Progenitor cell of endocrine pancreas (in vitro differentiated cells): Measurements from ENCODE around the gene KANK3. TPM values are rescaled to one million over a fixed set of nuclear protein-coding genes. Genes with fewer than 3 reads are reported as not detected.
A peak's percentile ranks its signal among the peaks of the same experiment; 100 is the strongest.
"Not testable (repeated sequence)": the region's sequence is repeated elsewhere in the genome, so short reads cannot be mapped to it uniquely, and the experiment has no call there.

Experiments used
- DNase-seq: peaks from one replicate; pipeline ENCODE4 v3.0.0; 2021; ENCODE audit warnings: low spot score; ENCODE audit not compliant: unreplicated experiment
- H3K27ac Mint-ChIP-seq: 2 replicates; pipeline ENCODE4 v1.8.0; 2021; ENCODE audit warnings: mild to moderate bottlenecking, moderate library complexity, mixed read lengths
- H3K27me3 Mint-ChIP-seq: 2 replicates; pipeline ENCODE4 v1.8.0; 2021; ENCODE audit warnings: mixed read lengths
- H3K36me3 Mint-ChIP-seq: 2 replicates; pipeline ENCODE4 v1.8.0; 2022; ENCODE audit warnings: mixed read lengths; ENCODE audit not compliant: insufficient read depth
- H3K4me1 Mint-ChIP-seq: 2 replicates; pipeline ENCODE4 v1.8.0; 2021; ENCODE audit warnings: low read depth, mixed read lengths
- H3K4me3 Mint-ChIP-seq: 2 replicates; pipeline ENCODE4 v1.8.0; 2021; ENCODE audit warnings: low read depth, mild to moderate bottlenecking, moderate library complexity, mixed read lengths
- H3K9me3 Mint-ChIP-seq: 2 replicates; pipeline ENCODE4 v1.8.0; 2021; ENCODE audit warnings: low read depth, mixed read lengths
- CTCF ChIP-seq: fragments of 200-600 bp; sonication (generic); IDR thresholded peaks from one replicate; pipeline ENCODE4 v1.5.0; 2021; ENCODE audit warnings: antibody characterized with exemption, mild to moderate bottlenecking; ENCODE audit not compliant: unreplicated experiment
- total RNA-seq: library from RNA; stranded (reverse); gene quantifications from 2 replicates; pipeline ENCODE4 v1.2.1, GENCODE V29; 2021

The KANK3 gene
- total RNA-seq, 1 donor from 2014 or later, result 0.36 TPM

DNA sequence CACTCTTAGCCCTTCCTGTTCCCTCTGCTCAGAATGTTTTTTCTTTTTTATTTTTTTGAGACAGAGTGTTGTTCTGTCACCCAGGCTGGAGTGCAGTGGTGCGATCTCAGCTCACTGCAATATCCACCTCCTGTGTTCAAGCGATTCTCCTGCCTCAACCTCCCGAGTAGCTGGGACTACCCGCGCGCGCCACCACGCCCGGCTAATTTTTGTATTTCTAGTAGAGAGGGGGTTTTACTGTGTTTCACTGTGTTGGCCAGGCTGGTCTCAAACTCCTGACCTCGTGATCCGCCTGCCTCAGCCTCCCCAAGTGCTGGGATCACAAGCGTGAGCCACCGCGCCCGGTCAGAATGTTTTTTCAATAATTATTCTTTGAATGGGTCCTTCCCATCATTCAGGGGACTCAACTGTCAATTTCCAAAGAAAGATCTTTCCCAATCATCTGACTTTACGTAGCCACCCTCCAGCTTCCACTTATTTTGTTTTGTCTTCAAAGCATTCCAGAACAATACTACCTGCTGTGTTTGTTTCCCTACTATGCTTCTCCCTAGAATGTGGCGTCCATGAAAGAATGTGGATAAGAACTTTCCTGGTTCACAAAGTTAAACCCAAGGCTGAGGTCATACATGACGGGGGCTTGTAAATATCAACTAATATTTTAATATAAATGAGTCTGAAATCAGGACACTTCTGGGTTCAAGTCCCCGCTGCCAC is 23.1 kb downstream of the KANK3 start:
- Mint-ChIP-seq H3K4me1 (peaks cover 17% of the 10 kb centered on the region), H3K9me3 (no peaks in the 10 kb centered on the region), H3K4me3 (peak overlapping the region; percentile 99), H3K27me3 (no peaks in the 10 kb centered on the region), H3K36me3 (peaks cover 6% of the 10 kb centered on the region), H3K27ac (peak overlapping the region; percentile 98)
- no peak for DNase-seq
- no peak for TF ChIP-seq CTCF

GRCh38 chr19:8318835-8319234 is 24.2 kb downstream of the KANK3 start:
- not testable (repeated sequence) for H3K36me3 Mint-ChIP-seq, DNase-seq
- H3K4me3 Mint-ChIP-seq, result peak overlapping the region; percentile 31

DNA sequence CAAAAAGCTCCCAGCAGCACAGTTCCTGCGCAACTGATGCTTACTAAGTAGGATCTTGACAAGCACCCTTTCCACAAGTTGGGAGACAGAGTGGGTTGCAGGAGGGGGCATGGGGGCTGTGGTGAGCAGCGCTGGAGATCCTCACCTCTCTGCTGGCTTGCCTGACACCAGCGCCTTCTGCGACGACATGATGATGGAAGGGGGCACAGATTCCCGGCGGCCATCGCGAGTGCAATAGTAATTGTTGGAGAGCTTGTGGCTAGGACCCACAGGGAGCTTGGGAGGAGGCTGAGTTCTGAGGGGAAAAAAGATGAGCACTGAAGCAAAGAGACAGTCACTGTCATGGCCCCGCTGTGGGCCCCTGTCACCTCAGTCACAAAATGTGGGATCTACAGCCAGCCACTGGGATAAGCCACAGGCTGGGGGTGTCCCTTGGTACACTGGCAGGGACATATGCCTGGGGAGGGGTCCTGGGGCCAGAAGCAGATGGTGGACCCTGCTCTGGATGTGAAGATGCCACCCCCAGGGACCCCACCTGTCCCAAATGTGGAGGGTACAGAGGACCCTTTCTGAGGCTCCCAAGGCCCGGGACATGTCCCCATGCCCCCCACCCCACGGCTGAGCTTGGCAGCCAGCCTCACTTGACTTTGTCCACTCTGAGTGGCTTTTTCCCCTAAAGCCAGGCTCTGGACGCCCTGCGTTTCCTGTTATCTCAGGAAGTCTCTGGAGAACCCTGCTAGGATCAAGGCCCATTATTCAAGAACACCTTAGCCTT is 26.5 kb downstream of the KANK3 start:
- Mint-ChIP-seq H3K27ac (no peak overlapping the region), H3K9me3 (no peaks in the 10 kb centered on the region), H3K36me3 (peaks cover 3% of the 10 kb centered on the region), H3K4me3 (no peak overlapping the region), H3K4me1 (peaks cover 8% of the 10 kb centered on the region), H3K27me3 (no peaks in the 10 kb centered on the region)
- no peak for TF ChIP-seq CTCF
- DNase-seq, result no peak

More at GRCh38 chr19:8318835-8319234, 24.2 kb downstream of the KANK3 start:
- H3K4me1 Mint-ChIP-seq, result peaks cover 17% of the 10 kb centered on the region
- H3K27ac Mint-ChIP-seq, H3K27me3 Mint-ChIP-seq, H3K9me3 Mint-ChIP-seq: not testable (repeated sequence)

DNA sequence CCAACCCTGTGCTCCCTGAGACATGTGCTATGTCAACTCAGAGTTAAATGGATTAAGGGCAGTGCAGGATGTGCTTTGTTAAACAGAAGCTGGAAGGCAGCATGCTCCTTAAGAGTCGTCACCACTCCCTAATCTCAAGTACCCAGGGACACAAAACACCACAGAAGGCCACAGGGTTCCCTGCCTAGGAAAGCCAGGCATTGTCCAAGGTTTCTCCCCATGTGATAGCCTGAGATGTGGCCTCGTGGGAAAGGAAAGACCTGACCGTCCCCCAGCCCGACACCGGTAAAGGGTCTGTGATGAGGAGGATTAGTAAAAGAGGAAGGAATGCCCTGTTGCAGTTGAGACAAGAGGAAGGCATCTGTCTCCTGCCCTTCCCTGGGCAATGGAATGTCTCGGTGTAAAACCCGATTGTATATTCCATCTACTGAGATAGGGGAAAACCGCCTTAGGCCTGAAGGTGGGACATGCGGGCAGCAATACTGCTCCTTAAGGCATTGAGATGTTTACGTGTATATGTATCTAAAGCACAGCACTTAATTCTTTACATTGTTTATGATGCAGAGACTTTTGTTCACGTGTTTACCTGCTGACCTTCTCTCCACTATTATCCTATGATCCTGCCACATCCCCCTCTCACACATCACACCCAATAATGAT is 28.0 kb downstream of the KANK3 start:
- H3K27ac Mint-ChIP-seq, H3K36me3 Mint-ChIP-seq, H3K4me3 Mint-ChIP-seq, H3K9me3 Mint-ChIP-seq, H3K27me3 Mint-ChIP-seq, H3K4me1 Mint-ChIP-seq, DNase-seq: not testable (repeated sequence)

DNA sequence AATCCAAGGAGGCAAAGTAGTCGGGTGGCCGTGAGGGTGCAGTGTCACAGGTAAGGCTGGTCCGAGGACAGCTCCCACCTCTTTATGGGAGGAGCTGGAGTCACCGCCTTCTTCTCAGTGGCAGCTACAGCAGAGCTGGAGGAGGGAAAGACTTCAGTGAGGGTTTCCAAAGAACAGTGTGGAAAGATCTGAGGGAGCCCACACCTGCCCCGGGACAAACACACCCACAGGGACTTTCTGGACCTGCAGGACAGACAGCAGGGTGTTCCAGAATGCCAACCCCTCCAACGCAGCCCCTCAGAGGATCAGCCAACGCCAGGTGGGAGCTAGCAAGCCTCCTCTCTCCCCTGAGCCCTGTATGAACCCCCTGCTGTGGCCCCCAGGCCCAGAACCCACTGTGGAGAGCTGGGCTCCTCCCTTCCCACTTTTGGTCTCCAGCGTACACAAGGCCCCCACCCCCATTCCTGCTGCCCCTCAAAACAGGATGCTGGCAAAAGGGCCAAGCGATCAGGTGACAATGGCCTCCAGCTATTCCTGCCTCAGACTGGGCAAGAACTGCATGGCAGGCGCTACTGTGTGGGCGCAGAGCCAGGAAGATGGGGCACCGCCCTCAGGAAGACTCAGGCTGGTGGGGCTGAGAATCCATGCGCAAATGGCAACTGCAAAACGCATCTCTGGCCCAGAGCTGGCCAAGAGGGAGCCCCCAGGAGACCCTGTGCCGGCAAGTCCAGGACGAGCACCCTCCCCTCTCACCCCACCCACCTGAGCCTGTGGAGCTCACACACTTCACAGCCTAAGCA is 31.4 kb downstream of the KANK3 start:
- Mint-ChIP-seq H3K27ac (no peak overlapping the region), H3K4me3 (no peak overlapping the region), H3K36me3 (peaks cover 3% of the 10 kb centered on the region), H3K9me3 (no peaks in the 10 kb centered on the region), H3K27me3 (no peaks in the 10 kb centered on the region), H3K4me1 (peaks cover 15% of the 10 kb centered on the region)
- no peak for TF ChIP-seq CTCF
- DNase-seq, result no peak
